Gastroesophageal sphincter (tissue), 2 donors: ENCODE results near the gene LDLRAD4.
A peak's percentile ranks its signal among the peaks of the same experiment; 100 is the strongest.

ENCODE experiments used
- EP300 ChIP-seq: sonication (generic); formaldehyde crosslinking; IDR thresholded peaks from one replicate; pipeline ENCODE4 v1.6.1; 2017; ENCODE audit warnings: antibody characterized with exemption, mild to moderate bottlenecking
- POLR2A ChIP-seq, 2 donors: fragments of 450-650 bp; IDR thresholded peaks; one replicate each; pipeline ENCODE4 v1.6.1; 2017; ENCODE audit warnings: antibody characterized with exemption in 2 of 2, mild to moderate bottlenecking in 2 of 2, moderate library complexity in 1 of 2
- POLR2AphosphoS5 ChIP-seq: sonication (generic); formaldehyde crosslinking; IDR thresholded peaks from one replicate; pipeline ENCODE4 v1.6.1; 2017; ENCODE audit warnings: antibody characterized with exemption

GRCh38 chr18:13258921-13259320 lies 40.4 kb downstream of the LDLRAD4 start:
- no peak for TF ChIP-seq POLR2A (IDR thresholded peaks at IDR 0.05)
- peak; percentile 90 for TF ChIP-seq POLR2AphosphoS5
- TF ChIP-seq EP300 = no peak
